ENCODE data around the gene CAMK4. TPM values are rescaled to one million over a fixed set of nuclear protein-coding genes. Genes with fewer than 3 reads are reported as not detected.

CAMK4 gene
- total and polyA plus RNA-seq, 2 donors (not counting 1 experiment from before 2014, with no cell fraction given), result 0.83 to 5.9 TPM

GRCh38 chr5:111427762-111428161 is 203.6 kb downstream of the CAMK4 start:
- Histone ChIP-seq H3K36me3 (ENCODE audit: control insufficient read depth, insufficient read depth, low read length) (no peaks in the 10 kb centered on the region), H3K79me2 (ENCODE audit: control insufficient read depth, insufficient read depth, low read length) (no peaks in the 10 kb centered on the region), H4K20me1 (ENCODE audit: control insufficient read depth, extremely low read depth, insufficient read depth, low read length) (no peaks in the 10 kb centered on the region), H2AFZ (ENCODE audit: low read length) (no peak overlapping the region), H3K9me3 (ENCODE audit: control insufficient read depth, insufficient read depth, low read depth, low read length) (no peaks in the 10 kb centered on the region), H3K4me2 (ENCODE audit: extremely low read depth, insufficient read depth, low read length) (no peak overlapping the region), H3K4me1 (ENCODE audit: control insufficient read depth, extremely low read depth, insufficient read depth, low read length) (no peaks in the 10 kb centered on the region), H3K4me3 (replicated peaks in 1 of 4; ENCODE audit: control extremely low read depth in 1 of 4, insufficient read depth in 1 of 4, low read depth in 3 of 4, low read length in 4 of 4) (no peak overlapping the region), H3K27me3 (ENCODE audit: control insufficient read depth, insufficient read depth, low read length) (no peaks in the 10 kb centered on the region), H3K27ac (ENCODE audit: insufficient read depth, low read length) (no peak overlapping the region), H3K9ac (ENCODE audit: insufficient read depth, low read length) (no peak overlapping the region)
- TF ChIP-seq EZH2 (IDR thresholded peaks at IDR 0.05; ENCODE audit: low read length, missing control alignments) (no peak), CTCF (conservative IDR thresholded peaks at IDR 0.05 in 1 of 2, IDR thresholded peaks at IDR 0.05 in 1 of 2; ENCODE audit: low read depth in 1 of 2, low read length in 2 of 2) (no peak)
- DNase-seq (ENCODE audit: low read depth in 2 of 2), result no peak

GRCh38 chr5:111432883-111433536 is 208.8 kb downstream of the CAMK4 start:
- Histone ChIP-seq H3K4me2 (ENCODE audit: extremely low read depth, insufficient read depth, low read length) (no peak overlapping the region), H3K79me2 (ENCODE audit: control insufficient read depth, insufficient read depth, low read length) (no peaks in the 10 kb centered on the region), H3K9ac (ENCODE audit: insufficient read depth, low read length) (no peak overlapping the region), H3K27ac (ENCODE audit: insufficient read depth, low read length) (no peak overlapping the region), H3K9me3 (ENCODE audit: control insufficient read depth, insufficient read depth, low read depth, low read length) (no peaks in the 10 kb centered on the region), H4K20me1 (ENCODE audit: control insufficient read depth, extremely low read depth, insufficient read depth, low read length) (no peaks in the 10 kb centered on the region), H3K4me3 (replicated peaks in 1 of 4; ENCODE audit: control extremely low read depth in 1 of 4, insufficient read depth in 1 of 4, low read depth in 3 of 4, low read length in 4 of 4) (no peak overlapping the region), H3K4me1 (ENCODE audit: control insufficient read depth, extremely low read depth, insufficient read depth, low read length) (no peaks in the 10 kb centered on the region), H3K36me3 (ENCODE audit: control insufficient read depth, insufficient read depth, low read length) (no peaks in the 10 kb centered on the region), H3K27me3 (ENCODE audit: control insufficient read depth, insufficient read depth, low read length) (no peaks in the 10 kb centered on the region), H2AFZ (ENCODE audit: low read length) (no peak overlapping the region)
- TF ChIP-seq EZH2 (IDR thresholded peaks at IDR 0.05; ENCODE audit: low read length, missing control alignments) (no peak), CTCF (conservative IDR thresholded peaks at IDR 0.05 in 1 of 2, IDR thresholded peaks at IDR 0.05 in 1 of 2; ENCODE audit: low read depth in 1 of 2, low read length in 2 of 2) (no peak)
- DNase-seq (ENCODE audit: low read depth in 2 of 2), result peak in 1 of 2 donors; percentile 63

- Histone ChIP-seq H3K27ac (ENCODE audit: insufficient read depth, low read length) (no peak overlapping the region), H3K9ac (ENCODE audit: insufficient read depth, low read length) (no peak overlapping the region), H3K4me2 (ENCODE audit: extremely low read depth, insufficient read depth, low read length) (no peak overlapping the region), H3K36me3 (ENCODE audit: control insufficient read depth, insufficient read depth, low read length) (no peaks in the 10 kb centered on the region), H3K4me3 (replicated peaks in 1 of 4; ENCODE audit: control extremely low read depth in 1 of 4, insufficient read depth in 1 of 4, low read depth in 3 of 4, low read length in 4 of 4) (no peak overlapping the region), H3K4me1 (ENCODE audit: control insufficient read depth, extremely low read depth, insufficient read depth, low read length) (peaks cover 7% of the 10 kb centered on the region), H4K20me1 (ENCODE audit: control insufficient read depth, extremely low read depth, insufficient read depth, low read length) (no peaks in the 10 kb centered on the region), H2AFZ (ENCODE audit: low read length) (no peak overlapping the region), H3K9me3 (ENCODE audit: control insufficient read depth, insufficient read depth, low read depth, low read length) (no peaks in the 10 kb centered on the region), H3K27me3 (ENCODE audit: control insufficient read depth, insufficient read depth, low read length) (no peaks in the 10 kb centered on the region), H3K79me2 (ENCODE audit: control insufficient read depth, insufficient read depth, low read length) (no peaks in the 10 kb centered on the region)
- DNase-seq (ENCODE audit: low read depth in 2 of 2), result no peak
- TF ChIP-seq CTCF (conservative IDR thresholded peaks at IDR 0.05 in 1 of 2, IDR thresholded peaks at IDR 0.05 in 1 of 2; ENCODE audit: low read depth in 1 of 2, low read length in 2 of 2), result no peak
- no peak for TF ChIP-seq EZH2 (IDR thresholded peaks at IDR 0.05; ENCODE audit: low read length, missing control alignments)
Measured at GRCh38 chr5:111434800-111435199, 210.6 kb downstream of the CAMK4 start.

All from fibroblast of lung (primary cell).